Measurements from ENCODE around the gene TBXAS1.

- no peak for TF ChIP-seq SMC3 (IDR thresholded peaks at IDR 0.05)
- no peak for TF ChIP-seq CTCF (IDR thresholded peaks at IDR 0.05)
- TF ChIP-seq NR3C1 (IDR thresholded peaks at IDR 0.05): no peak
- no peak for TF ChIP-seq RAD21 (conservative IDR thresholded peaks at IDR 0.05 in 1 of 2, IDR thresholded peaks at IDR 0.05 in 1 of 2)
- no peak for TF ChIP-seq ZFP36 (IDR thresholded peaks at IDR 0.05; ENCODE audit: borderline replicate concordance, partially characterized antibody)
- TF ChIP-seq POLR2A (IDR thresholded peaks at IDR 0.05; ENCODE audit: low read length): no peak
- no peak for TF ChIP-seq USF2 (IDR thresholded peaks at IDR 0.05)
- TF ChIP-seq RFX5 (IDR thresholded peaks at IDR 0.05): no peak
- no peak for TF ChIP-seq NPAS2 (CRISPR knock-in tag; IDR thresholded peaks at IDR 0.05; ENCODE audit: borderline replicate concordance)
Measured at GRCh38 chr7:139813151-139813550, 15.9 kb upstream of the TBXAS1 start.
